HG03095 (cell line): ENCODE measurements around the gene TSPAN15.
"Not testable (repeated sequence)": the region's sequence is repeated elsewhere in the genome, so short reads cannot be mapped to it uniquely, and the experiment has no call there.

ENCODE experiments used
- ATAC-seq: cut with Tn5 transposase; IDR thresholded peaks from one replicate; pipeline ENCODE4 v1.9.1; 2021; ENCODE audit warnings: moderate library complexity; ENCODE audit not compliant: unreplicated experiment

The TSPAN15 gene

GRCh38 chr10:69533658-69534057 lies 82.4 kb downstream of the TSPAN15 start:
- ATAC-seq = no peak

GRCh38 chr10:69536521-69536920 lies 85.3 kb downstream of the TSPAN15 start:
- ATAC-seq = not testable (repeated sequence)

DNA sequence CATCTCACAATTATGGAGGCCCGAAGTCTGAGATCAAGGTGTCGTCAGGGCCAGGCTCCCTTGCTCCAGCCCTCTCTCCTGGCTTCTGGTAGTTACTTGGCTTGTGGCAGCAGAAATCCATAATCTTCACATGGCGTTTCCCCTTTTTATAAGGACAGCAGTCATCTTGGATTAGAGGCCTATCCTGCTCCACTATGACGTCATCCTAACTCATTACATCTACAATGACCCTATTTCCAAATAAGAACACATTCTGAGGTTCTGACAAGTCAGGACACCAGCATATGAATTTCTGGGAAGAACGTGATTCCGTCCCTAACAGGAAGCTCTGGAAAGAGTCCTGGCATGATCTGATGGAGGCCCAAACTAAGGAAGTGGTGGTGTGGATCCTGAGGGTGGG lies 86.2 kb downstream of the TSPAN15 start:
- no peak for ATAC-seq

DNA sequence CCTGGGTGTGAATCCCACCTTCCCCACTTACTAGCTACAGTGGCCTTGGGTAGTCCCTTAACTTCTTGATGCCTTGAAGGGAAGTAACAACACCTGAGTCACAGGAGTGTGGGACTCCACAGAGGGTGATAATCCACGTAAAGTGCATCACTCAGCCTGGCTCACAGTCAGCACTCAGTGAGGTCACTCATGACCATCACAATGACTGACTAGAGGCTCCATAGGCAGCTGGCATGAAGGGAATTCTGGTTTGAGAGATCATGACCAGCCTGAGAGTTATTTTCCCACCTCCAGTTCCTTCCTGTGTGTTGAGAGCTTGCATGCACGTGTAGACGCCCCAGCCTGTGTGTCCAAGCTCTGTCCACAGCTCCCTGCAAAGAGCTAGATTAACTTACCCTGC lies 87.2 kb downstream of the TSPAN15 start:
- ATAC-seq = no peak

DNA sequence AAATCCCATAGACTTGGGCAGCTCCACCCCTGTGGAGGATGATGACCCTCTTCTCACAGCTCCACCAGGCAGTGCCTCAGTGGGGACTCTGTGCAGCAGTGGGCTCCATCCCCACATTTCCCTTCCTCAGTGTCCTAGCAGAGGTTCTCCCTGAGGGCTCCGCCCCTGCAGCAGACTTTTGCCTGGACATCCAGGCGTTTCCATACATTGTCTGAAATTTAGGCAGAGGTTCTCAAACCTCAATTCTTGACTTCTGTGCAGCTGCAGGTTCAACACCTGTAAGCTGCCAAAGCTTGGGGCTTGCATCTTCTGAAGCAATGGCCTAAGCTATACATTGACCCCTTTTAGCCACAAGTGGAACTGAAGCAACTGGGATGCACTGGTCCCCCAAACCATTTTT lies 90.2 kb downstream of the TSPAN15 start:
- ATAC-seq = no peak

DNA sequence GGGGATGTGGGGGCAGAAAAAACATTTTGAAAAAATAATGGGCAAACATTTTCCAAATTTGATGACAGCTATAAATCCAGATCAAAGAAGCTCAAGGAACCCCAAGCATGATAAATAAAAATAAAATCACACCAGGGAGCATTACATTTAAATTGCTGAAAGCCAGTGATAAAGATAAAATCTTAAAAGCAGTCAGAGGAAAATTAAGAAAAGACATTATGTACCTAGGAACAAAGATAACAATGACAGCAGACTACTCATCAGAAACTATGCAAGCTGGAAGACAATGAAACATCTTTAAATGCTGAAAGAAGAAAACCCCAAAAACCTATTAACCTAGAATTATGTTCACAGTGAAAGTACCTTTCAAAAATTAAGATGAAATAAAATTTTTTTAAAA lies 98.7 kb downstream of the TSPAN15 start:
- no peak for ATAC-seq

DNA sequence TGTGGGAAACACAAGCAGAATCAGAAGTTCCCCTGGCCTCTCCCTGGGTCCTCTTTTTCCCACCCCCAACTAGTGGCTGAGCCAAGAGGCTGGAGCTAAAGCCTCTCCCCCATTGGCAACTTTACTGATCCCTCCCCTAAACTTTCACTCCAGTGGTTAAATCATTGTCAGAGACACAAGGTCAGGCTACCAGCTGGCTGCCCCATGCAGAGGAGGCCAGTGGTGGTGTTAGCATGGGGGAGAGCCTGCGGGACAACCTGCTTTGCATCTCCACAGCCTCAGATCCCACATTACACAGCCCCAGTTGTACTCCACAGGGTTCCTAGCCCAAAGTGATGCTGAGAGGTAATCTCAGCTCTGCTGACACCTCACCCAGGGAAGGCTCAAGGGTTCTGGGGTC lies 101.0 kb downstream of the TSPAN15 start:
- ATAC-seq = no peak

DNA sequence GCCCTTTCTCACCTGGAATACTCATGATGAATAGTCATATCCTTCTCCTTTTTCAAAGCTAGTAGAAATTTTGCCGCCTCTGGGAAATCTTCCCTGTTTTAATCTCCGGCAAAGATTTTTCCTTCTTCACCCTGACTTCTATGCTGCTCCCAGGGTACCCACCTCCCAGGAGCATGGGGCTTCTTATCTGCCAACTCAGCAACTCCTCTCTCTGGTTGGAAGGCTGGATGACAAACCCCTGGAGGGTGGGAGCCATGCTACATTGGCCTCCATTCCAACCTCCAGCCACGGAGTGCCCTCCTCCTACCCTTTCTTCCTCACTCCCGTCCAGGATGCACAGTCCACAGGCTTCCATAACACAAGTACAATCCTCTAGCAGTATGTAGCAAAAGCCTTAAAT lies 102.1 kb downstream of the TSPAN15 start:
- ATAC-seq = no peak

GRCh38 chr10:69554611-69555010 lies 103.3 kb downstream of the TSPAN15 start:
- no peak for ATAC-seq
